GM23338 (cell line): ENCODE data around the gene TRIP4.

Source experiments
- CREB1 ChIP-seq: fragments of 250-450 bp; sonication (Bioruptor Pico); IDR thresholded peaks from 2 replicates; pipeline ENCODE4 v1.5.0; 2020; ENCODE audit warnings: low read depth, mild to moderate bottlenecking, moderate library complexity
- EZH2 ChIP-seq: fragments of 200-600 bp; sonication (generic); IDR thresholded peaks from one replicate; pipeline ENCODE4 v1.8.0; 2017; ENCODE audit warnings: antibody characterized with exemption, mild to moderate bottlenecking, low read depth; ENCODE audit not compliant: unreplicated experiment
- POLR2AphosphoS5 ChIP-seq: IDR thresholded peaks from 2 replicates; pipeline ENCODE4 v1.6.1; 2016; ENCODE audit warnings: antibody characterized with exemption, low read depth
- STAT1 ChIP-seq: IDR thresholded peaks from one replicate; pipeline ENCODE4 v1.6.1; 2016; ENCODE audit warnings: antibody characterized with exemption; ENCODE audit not compliant: unreplicated experiment
- TF ChIP-seq, protein P1 (sequence below), 2 experiments: fragments of 200-600 bp in 1 of 2; sonication (generic) in 1 of 2; conservative IDR thresholded peaks; 2 replicates each; pipeline versions ENCODE4 v1.5.1 to v1.6.1; 2016 to 2017; ENCODE audit warnings: antibody characterized with exemption in 2 of 2, low read depth in 2 of 2, mild to moderate bottlenecking in 2 of 2, moderate library complexity in 1 of 2
- TF ChIP-seq, protein P2 (sequence below): IDR thresholded peaks from one replicate; pipeline ENCODE4 v1.6.1; 2018; ENCODE audit warnings: antibody characterized with exemption; ENCODE audit not compliant: unreplicated experiment

DNA sequence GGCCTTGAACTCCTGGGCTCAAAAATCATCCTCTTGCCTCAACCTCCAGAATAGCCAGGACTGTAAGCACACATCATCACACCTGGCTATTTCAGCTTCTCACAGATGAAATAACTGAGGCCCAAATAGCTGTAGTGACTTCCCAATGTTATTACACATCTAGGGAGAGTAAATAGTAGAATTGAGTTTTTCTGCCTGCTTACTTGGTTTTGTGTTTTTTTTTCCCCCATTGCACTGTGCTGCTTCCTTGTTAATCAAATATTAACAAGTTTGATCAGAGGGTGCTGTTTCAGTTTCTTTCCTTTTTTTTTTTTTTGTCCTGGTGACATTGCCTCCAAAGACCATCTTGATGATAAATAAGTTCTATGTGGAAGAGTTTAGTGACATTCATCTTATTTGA lies 96.1 kb downstream of the TRIP4 start:
- TF ChIP-seq, protein P1, sequence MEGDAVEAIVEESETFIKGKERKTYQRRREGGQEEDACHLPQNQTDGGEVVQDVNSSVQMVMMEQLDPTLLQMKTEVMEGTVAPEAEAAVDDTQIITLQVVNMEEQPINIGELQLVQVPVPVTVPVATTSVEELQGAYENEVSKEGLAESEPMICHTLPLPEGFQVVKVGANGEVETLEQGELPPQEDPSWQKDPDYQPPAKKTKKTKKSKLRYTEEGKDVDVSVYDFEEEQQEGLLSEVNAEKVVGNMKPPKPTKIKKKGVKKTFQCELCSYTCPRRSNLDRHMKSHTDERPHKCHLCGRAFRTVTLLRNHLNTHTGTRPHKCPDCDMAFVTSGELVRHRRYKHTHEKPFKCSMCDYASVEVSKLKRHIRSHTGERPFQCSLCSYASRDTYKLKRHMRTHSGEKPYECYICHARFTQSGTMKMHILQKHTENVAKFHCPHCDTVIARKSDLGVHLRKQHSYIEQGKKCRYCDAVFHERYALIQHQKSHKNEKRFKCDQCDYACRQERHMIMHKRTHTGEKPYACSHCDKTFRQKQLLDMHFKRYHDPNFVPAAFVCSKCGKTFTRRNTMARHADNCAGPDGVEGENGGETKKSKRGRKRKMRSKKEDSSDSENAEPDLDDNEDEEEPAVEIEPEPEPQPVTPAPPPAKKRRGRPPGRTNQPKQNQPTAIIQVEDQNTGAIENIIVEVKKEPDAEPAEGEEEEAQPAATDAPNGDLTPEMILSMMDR (conservative IDR thresholded peaks at IDR 0.05; ENCODE audit: low read depth in 2 of 2): no peak
- TF ChIP-seq POLR2AphosphoS5: no peak
- TF ChIP-seq STAT1: no peak
- TF ChIP-seq, protein P2, sequence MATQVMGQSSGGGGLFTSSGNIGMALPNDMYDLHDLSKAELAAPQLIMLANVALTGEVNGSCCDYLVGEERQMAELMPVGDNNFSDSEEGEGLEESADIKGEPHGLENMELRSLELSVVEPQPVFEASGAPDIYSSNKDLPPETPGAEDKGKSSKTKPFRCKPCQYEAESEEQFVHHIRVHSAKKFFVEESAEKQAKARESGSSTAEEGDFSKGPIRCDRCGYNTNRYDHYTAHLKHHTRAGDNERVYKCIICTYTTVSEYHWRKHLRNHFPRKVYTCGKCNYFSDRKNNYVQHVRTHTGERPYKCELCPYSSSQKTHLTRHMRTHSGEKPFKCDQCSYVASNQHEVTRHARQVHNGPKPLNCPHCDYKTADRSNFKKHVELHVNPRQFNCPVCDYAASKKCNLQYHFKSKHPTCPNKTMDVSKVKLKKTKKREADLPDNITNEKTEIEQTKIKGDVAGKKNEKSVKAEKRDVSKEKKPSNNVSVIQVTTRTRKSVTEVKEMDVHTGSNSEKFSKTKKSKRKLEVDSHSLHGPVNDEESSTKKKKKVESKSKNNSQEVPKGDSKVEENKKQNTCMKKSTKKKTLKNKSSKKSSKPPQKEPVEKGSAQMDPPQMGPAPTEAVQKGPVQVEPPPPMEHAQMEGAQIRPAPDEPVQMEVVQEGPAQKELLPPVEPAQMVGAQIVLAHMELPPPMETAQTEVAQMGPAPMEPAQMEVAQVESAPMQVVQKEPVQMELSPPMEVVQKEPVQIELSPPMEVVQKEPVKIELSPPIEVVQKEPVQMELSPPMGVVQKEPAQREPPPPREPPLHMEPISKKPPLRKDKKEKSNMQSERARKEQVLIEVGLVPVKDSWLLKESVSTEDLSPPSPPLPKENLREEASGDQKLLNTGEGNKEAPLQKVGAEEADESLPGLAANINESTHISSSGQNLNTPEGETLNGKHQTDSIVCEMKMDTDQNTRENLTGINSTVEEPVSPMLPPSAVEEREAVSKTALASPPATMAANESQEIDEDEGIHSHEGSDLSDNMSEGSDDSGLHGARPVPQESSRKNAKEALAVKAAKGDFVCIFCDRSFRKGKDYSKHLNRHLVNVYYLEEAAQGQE: no peak
- TF ChIP-seq EZH2: no peak
- no peak for TF ChIP-seq CREB1 (CRISPR knock-in tag)
